Renal cortical epithelial cell (primary cell): ENCODE measurements around the gene DAGLA. TPM values are rescaled to one million over a fixed set of nuclear protein-coding genes. Genes with fewer than 3 reads are reported as not detected.

Source experiments
- DNase-seq: peaks from one replicate; pipeline ENCODE4 v3.0.0-alpha.2; 2011; ENCODE audit warnings: low read depth
- total RNA-seq: library from RNA; depleted of rRNA; stranded (reverse); fragments of >200 nt; gene quantifications from 2 replicates; pipeline ENCODE4 v1.2.3, GENCODE V29; 2014

Gene DAGLA
- total RNA-seq, 1 donor from 2014 or later = 6.8 TPM

- DNase-seq = peak; percentile 91
Measured at GRCh38 chr11:61728940-61729219, 48.7 kb downstream of the DAGLA start.

DNA sequence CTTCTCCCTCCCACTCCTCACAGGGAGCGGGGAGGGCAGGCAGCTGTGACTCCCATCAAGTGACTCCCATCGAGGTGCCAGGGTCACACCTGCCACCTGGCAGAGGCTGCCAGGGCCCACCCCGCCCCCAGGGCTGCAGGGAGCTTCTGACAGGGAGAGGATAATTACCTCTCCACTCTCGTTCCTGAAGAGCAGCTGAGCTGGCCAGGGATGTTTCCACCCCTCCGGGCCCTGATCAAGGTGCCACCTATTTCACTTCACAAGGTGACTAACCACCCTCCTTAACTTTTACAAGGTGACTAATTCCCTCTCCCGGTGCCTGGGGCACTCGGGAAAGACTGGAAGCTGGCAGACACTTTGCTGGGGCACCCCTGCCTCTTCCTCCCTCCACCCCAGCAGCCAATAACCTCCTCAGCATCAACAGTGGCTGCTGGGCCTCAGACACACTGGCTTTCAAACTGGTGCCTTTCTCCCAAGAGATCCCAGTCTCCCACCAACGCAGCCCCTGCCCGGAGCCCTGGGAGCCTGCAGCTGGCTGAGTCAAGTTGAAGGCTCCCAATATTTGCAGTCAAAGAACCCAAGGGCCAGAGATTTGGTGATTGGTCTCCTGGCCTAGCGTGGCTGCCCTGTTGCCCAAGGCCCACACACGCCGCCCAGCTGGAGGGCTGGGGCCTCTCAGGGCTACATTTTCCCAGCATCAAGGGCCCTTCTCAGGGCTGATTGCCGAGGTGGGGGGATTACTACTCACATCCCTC is 50.2 kb downstream of the DAGLA start:
- peak; percentile 78 for DNase-seq

- no peak for DNase-seq
Measured at GRCh38 chr11:61731211-61731951, 51.2 kb downstream of the DAGLA start.

DNA sequence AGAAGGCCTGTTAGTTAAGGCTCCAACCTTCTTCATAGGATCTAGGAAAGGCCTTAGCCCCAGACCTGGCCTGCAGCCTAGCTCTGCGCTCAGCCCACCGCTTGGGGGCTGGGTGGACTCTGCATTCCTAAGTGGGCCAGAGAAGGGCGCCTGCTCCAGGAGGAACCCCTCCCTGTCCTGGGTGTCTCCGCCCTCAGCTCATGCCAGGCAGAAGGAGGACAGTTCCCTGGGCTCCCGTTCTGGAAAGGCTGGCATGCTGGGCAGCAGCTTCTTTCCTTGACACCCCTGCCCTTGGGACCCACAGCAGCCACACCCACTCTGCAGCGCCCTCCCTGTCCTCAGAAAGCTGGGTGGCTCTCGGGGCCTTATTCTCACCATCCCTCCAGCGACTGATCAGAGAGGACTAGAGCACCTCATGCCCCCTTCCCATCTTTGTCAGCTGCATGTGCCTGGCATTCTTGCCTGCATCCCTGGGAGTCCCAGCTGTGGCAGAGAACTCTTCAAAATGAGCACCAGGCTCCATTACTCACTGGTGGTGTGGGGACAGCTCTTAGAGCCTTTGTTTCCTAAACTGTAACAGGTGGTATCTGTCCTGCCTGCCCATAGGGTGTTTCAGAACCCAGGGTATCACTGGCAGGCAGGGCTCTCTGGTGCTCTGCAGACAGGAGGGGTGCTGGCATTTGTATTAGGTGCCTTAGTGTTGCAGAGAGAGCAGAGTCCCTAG is 51.9 kb downstream of the DAGLA start:
- DNase-seq = no peak

GRCh38 chr11:61732705-61733104 is 52.5 kb downstream of the DAGLA start:
- DNase-seq = no peak

GRCh38 chr11:61733120-61733978 is 53.2 kb downstream of the DAGLA start:
- peak; percentile 62 for DNase-seq

DNA sequence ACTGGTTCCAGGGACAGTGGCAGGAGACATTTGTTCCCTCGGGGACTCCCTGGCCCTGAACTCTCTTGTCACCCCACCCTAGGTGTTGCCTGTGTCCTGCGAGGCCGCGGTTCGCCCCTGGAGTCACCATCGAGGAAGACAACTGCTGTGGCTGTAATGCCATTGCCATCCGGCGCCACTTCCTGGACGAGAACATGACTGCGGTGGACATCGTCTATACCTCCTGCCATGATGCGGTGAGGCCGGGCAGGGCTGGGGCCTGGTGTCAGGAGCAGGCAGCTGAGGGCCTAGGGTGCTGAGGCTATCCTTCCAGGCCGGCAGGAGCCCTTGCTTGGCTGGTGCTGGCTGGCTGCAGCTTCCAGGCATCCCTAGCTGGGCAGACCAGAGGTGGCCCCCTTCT is 54.6 kb downstream of the DAGLA start:
- DNase-seq = no peak

DNA sequence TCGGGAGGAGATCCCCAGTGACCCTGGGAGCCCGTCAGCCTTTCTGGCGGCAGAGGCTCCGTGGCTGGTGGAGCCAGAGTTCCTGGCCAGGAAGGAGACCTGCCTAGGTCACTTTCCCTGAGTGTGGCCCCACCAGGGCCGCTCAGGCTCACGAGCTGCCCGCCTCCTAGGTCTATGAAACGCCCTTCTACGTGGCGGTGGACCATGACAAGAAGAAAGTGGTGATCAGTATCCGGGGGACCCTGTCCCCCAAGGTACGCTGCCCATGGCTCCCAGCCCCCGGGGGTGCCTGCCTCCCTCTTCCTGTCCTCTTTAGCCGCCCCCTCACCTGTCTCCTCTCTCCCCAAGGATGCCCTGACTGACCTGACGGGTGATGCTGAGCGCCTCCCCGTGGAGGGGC is 55.2 kb downstream of the DAGLA start:
- no peak for DNase-seq

- no peak for DNase-seq
Measured at GRCh38 chr11:61736310-61736709, 56.1 kb downstream of the DAGLA start.

DNA sequence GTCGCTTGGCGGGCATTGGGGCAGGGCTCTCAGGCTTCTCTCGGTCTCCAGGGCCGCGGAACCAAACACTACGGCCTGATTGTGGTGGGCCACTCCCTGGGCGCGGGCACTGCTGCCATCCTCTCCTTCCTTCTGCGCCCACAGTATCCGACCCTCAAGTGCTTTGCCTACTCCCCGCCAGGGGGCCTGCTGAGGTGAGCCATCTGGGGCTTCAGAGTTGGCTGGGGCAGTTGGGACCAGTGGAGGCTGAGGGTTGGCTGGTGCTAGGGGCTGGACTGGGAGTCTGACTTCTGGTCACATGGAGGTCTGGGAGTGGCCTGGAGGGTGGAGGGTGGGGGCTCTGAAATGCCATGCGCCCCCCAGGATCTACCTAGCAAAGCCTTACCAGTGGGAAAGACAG is 56.9 kb downstream of the DAGLA start:
- no peak for DNase-seq

GRCh38 chr11:61737636-61738386 is 57.6 kb downstream of the DAGLA start:
- DNase-seq = no peak

DNA sequence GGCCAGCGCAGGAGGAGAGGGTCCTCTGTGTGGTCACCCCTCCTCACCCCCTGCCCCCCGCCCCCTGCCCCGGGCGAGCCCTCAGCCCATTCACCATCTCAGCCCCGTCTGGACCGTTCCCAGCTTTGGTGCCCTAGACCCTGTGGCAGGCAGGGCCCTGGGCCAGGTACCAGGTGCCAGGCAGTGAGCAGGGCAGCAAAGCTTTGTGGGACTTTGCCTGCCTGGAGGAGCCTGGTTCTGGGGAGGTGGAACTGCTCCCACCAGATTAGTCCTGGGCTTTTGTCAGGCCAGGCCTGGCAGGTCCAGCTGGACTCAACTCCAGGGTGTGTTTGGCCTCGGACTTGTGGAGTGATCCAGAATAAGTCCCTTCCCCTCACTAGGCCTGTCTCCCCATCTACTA is 58.6 kb downstream of the DAGLA start:
- DNase-seq = no peak

- no peak for DNase-seq
Measured at GRCh38 chr11:61739413-61739812, 59.2 kb downstream of the DAGLA start.

DNA sequence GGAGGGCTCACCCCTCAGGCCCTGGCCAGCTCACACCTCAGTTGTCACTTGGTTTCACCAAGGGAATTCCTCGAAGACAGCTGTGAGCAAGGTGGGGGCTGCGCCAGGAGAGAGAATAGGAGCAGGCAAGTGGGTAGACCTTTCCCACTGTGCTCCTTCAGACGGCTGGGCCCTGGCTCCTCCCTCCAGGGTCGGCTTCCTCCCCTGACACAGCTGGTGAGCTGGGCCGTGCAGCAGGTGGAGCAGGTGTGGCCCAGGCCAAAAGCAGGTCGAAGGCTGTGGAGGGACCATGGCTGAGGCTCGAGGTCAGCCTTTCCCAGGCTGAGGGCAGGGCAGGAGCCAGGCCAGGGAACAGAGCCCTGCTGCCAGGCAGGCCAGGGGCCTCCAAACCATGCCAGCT is 59.8 kb downstream of the DAGLA start:
- no peak for DNase-seq

- DNase-seq = no peak
Measured at GRCh38 chr11:61742391-61742790, 62.2 kb downstream of the DAGLA start.

- no peak for DNase-seq
Measured at GRCh38 chr11:61743486-61744095, 63.4 kb downstream of the DAGLA start.

- no peak for DNase-seq
Measured at GRCh38 chr11:61744181-61744580, 64.0 kb downstream of the DAGLA start.

DNA sequence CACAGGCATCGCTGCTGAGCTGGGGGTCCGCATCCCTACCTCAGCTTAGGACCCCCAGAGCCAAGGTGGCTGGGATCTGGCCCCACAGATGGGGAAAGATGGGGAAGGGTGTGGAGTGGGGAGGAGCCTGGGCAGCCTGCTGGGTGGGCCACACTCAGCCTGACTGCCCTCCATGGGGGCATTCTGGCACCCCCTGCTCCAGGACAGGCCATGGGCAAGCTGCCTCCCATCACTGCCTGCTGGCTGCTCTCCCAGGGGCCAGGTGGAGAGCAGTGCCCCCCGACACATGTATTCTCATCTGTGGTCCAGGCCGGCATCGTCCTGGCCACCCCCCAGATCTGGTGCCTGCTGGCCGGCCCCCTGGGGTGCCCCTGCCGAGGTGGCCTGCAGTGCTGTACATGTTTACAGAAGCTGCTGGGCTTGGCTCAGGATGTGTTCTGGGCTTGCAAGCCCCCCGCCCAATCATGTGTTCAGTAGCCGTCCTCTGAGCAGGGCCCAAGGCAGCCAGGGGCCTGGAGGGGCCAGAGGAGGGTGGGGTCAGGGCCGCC is 64.5 kb downstream of the DAGLA start:
- DNase-seq = no peak

DNA sequence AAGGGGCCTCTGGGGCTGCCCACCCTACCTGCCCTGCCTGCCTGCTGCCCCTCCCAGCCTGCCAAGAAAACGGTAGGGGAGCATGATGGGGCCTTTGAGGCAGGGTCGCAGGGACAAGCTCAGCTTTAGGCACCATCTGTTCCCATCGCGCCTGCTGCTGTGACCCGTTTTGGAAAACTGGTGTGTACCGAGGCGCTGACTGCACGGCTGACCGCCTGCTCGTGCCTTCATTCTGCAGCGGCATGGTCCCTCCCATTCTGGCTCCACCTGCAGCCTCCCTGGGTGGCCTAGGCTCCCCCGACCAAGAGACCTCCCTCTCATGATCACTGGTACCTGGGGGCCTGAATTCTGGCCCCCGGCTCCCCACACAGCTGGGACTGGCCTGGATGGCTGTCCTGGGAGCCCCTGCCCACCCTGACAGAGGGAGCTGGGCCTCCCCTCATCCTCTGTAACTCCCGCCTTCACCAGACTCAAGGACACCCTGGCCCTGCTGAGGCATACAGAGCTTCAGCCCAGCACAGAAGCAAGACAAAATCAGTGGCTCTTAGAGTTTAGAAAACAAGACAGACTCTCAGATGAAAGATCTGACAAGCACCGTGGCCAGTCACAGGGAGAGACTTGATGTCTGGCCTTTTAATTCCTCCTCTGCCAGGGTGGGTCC is 65.7 kb downstream of the DAGLA start:
- no peak for DNase-seq
